ENCODE data around the gene UBE2B. TPM values are rescaled to one million over a fixed set of nuclear protein-coding genes. Genes with fewer than 3 reads are reported as not detected.

Gene UBE2B
- total RNA-seq, 1 donor from 2014 or later = 17.2 TPM

- no peak for DNase-seq (ENCODE audit: low read depth in 2 of 2)
Measured at GRCh38 chr5:134437340-134437846, 66.0 kb downstream of the UBE2B start.

- DNase-seq (ENCODE audit: low read depth in 2 of 2) = peak; percentile 44 to 49
Measured at GRCh38 chr5:134437847-134438581, 66.6 kb downstream of the UBE2B start.

GRCh38 chr5:134438721-134439123, 67.4 kb downstream of the UBE2B start:
- DNase-seq (ENCODE audit: low read depth in 2 of 2) = no peak

- peak; percentile 35 to 56 for DNase-seq (ENCODE audit: low read depth in 2 of 2)
Measured at GRCh38 chr5:134439210-134439654, 67.9 kb downstream of the UBE2B start.

GRCh38 chr5:134440201-134440755, 68.9 kb downstream of the UBE2B start:
- no peak for DNase-seq (ENCODE audit: low read depth in 2 of 2)

Other genes starting within 250 kb of the UBE2B start
- 134 and 173 TPM in 2 replicates for gene SKP1, start 194.6 kb upstream of the UBE2B start, total RNA-seq
- 43.5 and 49.6 TPM in 2 replicates for gene PPP2CA, start 145.5 kb upstream of the UBE2B start, total RNA-seq
- 0.25 and 0.26 TPM in 2 replicates for gene CDKL3, start 4.4 kb upstream of the UBE2B start, total RNA-seq
- gene CDKN2AIPNL, start 40.3 kb downstream of the UBE2B start, total RNA-seq = 28.3 and 45.7 TPM in 2 replicates
- gene JADE2, start 154.1 kb downstream of the UBE2B start, total RNA-seq = 12.5 and 17.3 TPM in 2 replicates